Neuronal stem cell (in vitro differentiated cells): ENCODE measurements around the gene SLC35D3.
A peak's percentile ranks its signal among the peaks of the same experiment; 100 is the strongest.
"Not testable (repeated sequence)": the region's sequence is repeated elsewhere in the genome, so short reads cannot be mapped to it uniquely, and the experiment has no call there.

Source experiments
- DNase-seq: peaks from one replicate; pipeline ENCODE4 v3.0.0-alpha.2; 2013; ENCODE audit warnings: low spot score
- H2AFZ ChIP-seq: one replicate; pipeline ENCODE4 v1.6.1; 2013; ENCODE audit warnings: mild to moderate bottlenecking, low read length, inconsistent platforms
- H2AK5ac ChIP-seq: 2 replicates; pipeline ENCODE4 v1.6.1; 2013; ENCODE audit warnings: low read depth, mild to moderate bottlenecking, inconsistent platforms, low read length, moderate library complexity, mixed read lengths
- H2BK120ac ChIP-seq: 2 replicates; pipeline ENCODE4 v1.6.1; 2013; ENCODE audit warnings: low read depth, mild to moderate bottlenecking, inconsistent platforms, low read length, moderate library complexity, mixed read lengths
- H2BK12ac ChIP-seq: one replicate; pipeline ENCODE4 v1.6.1; 2013; ENCODE audit warnings: low read length, inconsistent platforms
- H2BK15ac ChIP-seq: 2 replicates; pipeline ENCODE4 v1.6.1; 2013; ENCODE audit warnings: mild to moderate bottlenecking, low read length, inconsistent platforms, mixed read lengths
- H2BK5ac ChIP-seq: one replicate; pipeline ENCODE4 v1.6.1; 2013; ENCODE audit warnings: inconsistent platforms, mild to moderate bottlenecking, low read length, moderate library complexity
- H3K14ac ChIP-seq: one replicate; pipeline ENCODE4 v1.6.1; 2013; ENCODE audit warnings: low read length, inconsistent platforms
- H3K18ac ChIP-seq: 2 replicates; pipeline ENCODE4 v1.6.1; 2013; ENCODE audit warnings: low read length, inconsistent platforms
- H3K23ac ChIP-seq: 2 replicates; pipeline ENCODE4 v1.6.1; 2013; ENCODE audit warnings: low read depth, mild to moderate bottlenecking, mixed read lengths, low read length, inconsistent platforms; ENCODE audit not compliant: poor library complexity
- H3K27ac ChIP-seq: replicated peaks from 3 replicates; pipeline ENCODE4 v1.5.1; 2013; ENCODE audit warnings: low read length, inconsistent platforms
- H3K27me3 ChIP-seq, 3 experiments: 2 replicates each; pipeline ENCODE4 v1.6.1; 2013; ENCODE audit warnings: low read length in 3 of 3, mild to moderate bottlenecking in 2 of 3, inconsistent platforms in 1 of 3, low read depth in 1 of 3, mixed read lengths in 1 of 3, moderate library complexity in 1 of 3; ENCODE audit not compliant: control insufficient read depth in 3 of 3, insufficient read depth in 3 of 3
- H3K36me3 ChIP-seq, 2 donors: replicated peaks in 1 of 2; 2 replicates each; pipeline ENCODE4 v1.6.1; 2013; ENCODE audit warnings: low read length in 2 of 2; ENCODE audit not compliant: control insufficient read depth in 2 of 2, insufficient read depth in 2 of 2
- H3K4ac ChIP-seq: 2 replicates; pipeline ENCODE4 v1.6.1; 2013; ENCODE audit warnings: inconsistent platforms, mild to moderate bottlenecking, low read length, moderate library complexity
- H3K4me1 ChIP-seq, 2 donors: 1 replicate in 1 of 2; 2 replicates in 1 of 2; pipeline ENCODE4 v1.6.1; 2013; ENCODE audit warnings: low read length in 2 of 2, low read depth in 1 of 2; ENCODE audit not compliant: control insufficient read depth in 2 of 2, insufficient read depth in 1 of 2
- H3K4me2 ChIP-seq: one replicate; pipeline ENCODE4 v1.6.1; 2013; ENCODE audit warnings: mild to moderate bottlenecking, low read length, inconsistent platforms; ENCODE audit not compliant: insufficient read depth, poor library complexity, severe bottlenecking
- H3K4me3 ChIP-seq, 2 donors: 2 replicates each; pipeline ENCODE4 v1.5.1; 2013; ENCODE audit warnings: low read length in 2 of 2, mild to moderate bottlenecking in 2 of 2, inconsistent platforms in 1 of 2, moderate library complexity in 1 of 2
- H3K79me1 ChIP-seq: one replicate; pipeline ENCODE4 v1.6.1; 2013; ENCODE audit warnings: low read depth, mild to moderate bottlenecking, inconsistent platforms, low read length, moderate library complexity
- H3K9ac ChIP-seq: one replicate; pipeline ENCODE4 v1.6.1; 2013; ENCODE audit warnings: mild to moderate bottlenecking, low read depth, low read length, inconsistent platforms; ENCODE audit not compliant: poor library complexity
- H3K9me3 ChIP-seq, 2 donors: replicated peaks in 1 of 2; 2 replicates each; pipeline versions ENCODE3 to v1.6.1; 2013; ENCODE audit warnings: low read length in 2 of 2, mild to moderate bottlenecking in 2 of 2, inconsistent platforms in 1 of 2, low read depth in 1 of 2, mixed read lengths in 1 of 2, moderate library complexity in 1 of 2; ENCODE audit not compliant: control insufficient read depth in 2 of 2, insufficient read depth in 1 of 2
- H4K8ac ChIP-seq: one replicate; pipeline ENCODE4 v1.6.1; 2013; ENCODE audit warnings: low read depth, mild to moderate bottlenecking, inconsistent platforms, low read length, moderate library complexity
- H4K91ac ChIP-seq: one replicate; pipeline ENCODE4 v1.6.1; 2013; ENCODE audit warnings: low read length, low read depth, mild to moderate bottlenecking, inconsistent platforms; ENCODE audit not compliant: poor library complexity
- WGBS, 2 donors: extraction: QIAGEN DNeasy Blood & Tissue Kit; methylation state at CpG; one replicate each; pipeline ENCODE4 v1.1.7; 2013; ENCODE audit warnings: missing lambda C conversion rate in 2 of 2, mixed read lengths in 1 of 2; ENCODE audit not compliant: insufficient read length in 2 of 2, insufficient replicate concordance in 1 of 2; ENCODE audit errors: extremely low coverage in 2 of 2; 5-methylcytosine and 5-hydroxymethylcytosine counted together

Gene SLC35D3

DNA sequence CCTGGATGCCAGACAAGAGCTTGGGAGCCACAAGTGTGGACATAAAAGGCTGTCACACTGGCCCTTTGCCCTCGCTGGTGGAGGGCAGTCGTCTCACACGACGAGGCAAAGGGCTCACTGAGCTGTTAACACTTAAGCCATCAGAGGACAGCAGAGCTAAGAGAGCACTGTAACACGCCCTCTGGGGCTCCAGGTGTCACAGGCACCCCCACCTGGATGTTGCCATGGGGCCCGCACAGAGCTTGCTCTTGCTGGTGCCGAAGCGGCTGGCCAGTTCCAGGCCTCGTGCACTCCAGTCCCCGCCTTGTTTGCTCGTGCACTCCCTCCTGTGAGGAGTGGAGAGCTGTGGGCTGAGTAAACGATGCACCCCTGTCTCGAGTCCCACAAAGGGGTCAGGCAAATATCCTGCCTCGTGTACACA lies 37.4 kb downstream of the SLC35D3 start:
- no peak overlapping the region for H3K9ac ChIP-seq
- DNase-seq = no peak
- H2AK5ac ChIP-seq = peak overlapping the region; percentile 83
- no peak overlapping the region for H4K91ac ChIP-seq
- H3K4ac ChIP-seq = no peak overlapping the region
- no peaks in the 10 kb centered on the region for H3K36me3 ChIP-seq
- no peak overlapping the region for H3K23ac ChIP-seq
- H3K4me2 ChIP-seq = no peak overlapping the region
- H2BK120ac ChIP-seq = no peak overlapping the region
- WGBS, 2 donors = no CpG with 5 or more reads among the region's 14 CpGs
- no peak overlapping the region for H2BK12ac ChIP-seq
- no peak overlapping the region for H3K4me3 ChIP-seq
- H3K18ac ChIP-seq = peak overlapping the region; percentile 75
- H3K4me1 ChIP-seq = peaks cover 2 to 3% of the 10 kb centered on the region in 2 donors
- peak overlapping the region; percentile 67 for H2BK15ac ChIP-seq
- no peak overlapping the region for H3K27ac ChIP-seq
- H3K79me1 ChIP-seq = no peaks in the 10 kb centered on the region
- H3K14ac ChIP-seq = peak overlapping the region; percentile 76
- peak overlapping the region; percentile 3 for H2AFZ ChIP-seq
- H3K27me3 ChIP-seq = no peaks in the 10 kb centered on the region
- no peak overlapping the region for H2BK5ac ChIP-seq
- no peaks in the 10 kb centered on the region for H3K9me3 ChIP-seq
- peak overlapping the region; percentile 98 for H4K8ac ChIP-seq

DNA sequence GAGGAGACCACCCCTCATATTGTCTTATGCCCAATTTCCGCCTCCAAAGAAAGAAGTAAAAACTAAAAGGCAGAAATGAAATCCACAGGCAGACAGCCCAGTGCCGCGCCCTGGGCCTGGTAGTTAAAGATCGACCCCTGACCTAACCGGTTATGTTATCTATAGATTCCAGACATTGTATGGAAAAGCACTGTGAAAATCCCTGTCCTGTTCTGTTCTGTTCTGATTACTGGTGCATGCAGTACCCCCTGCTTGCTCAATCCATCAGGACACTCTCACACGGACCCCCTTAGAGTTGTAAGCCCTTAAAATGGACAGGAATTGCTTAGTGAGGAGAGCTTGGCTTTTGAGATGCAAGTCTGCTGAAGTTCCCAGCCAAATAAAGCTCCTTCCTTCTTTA lies 37.8 kb downstream of the SLC35D3 start:
- not testable (repeated sequence) for H3K23ac ChIP-seq, H3K4me1 ChIP-seq, H3K4ac ChIP-seq, H4K8ac ChIP-seq, H3K36me3 ChIP-seq, H3K14ac ChIP-seq, H3K27ac ChIP-seq, H3K4me2 ChIP-seq, H3K18ac ChIP-seq, H2AFZ ChIP-seq, H3K4me3 ChIP-seq, H2BK12ac ChIP-seq, DNase-seq, H4K91ac ChIP-seq, H3K27me3 ChIP-seq, H2BK15ac ChIP-seq, H3K9me3 ChIP-seq, H2AK5ac ChIP-seq, H2BK5ac ChIP-seq, H3K79me1 ChIP-seq, H3K9ac ChIP-seq
- WGBS, 2 donors = no CpG with 5 or more reads among the region's 6 CpGs
- peak overlapping the region; percentile 75 for H2BK120ac ChIP-seq

DNA sequence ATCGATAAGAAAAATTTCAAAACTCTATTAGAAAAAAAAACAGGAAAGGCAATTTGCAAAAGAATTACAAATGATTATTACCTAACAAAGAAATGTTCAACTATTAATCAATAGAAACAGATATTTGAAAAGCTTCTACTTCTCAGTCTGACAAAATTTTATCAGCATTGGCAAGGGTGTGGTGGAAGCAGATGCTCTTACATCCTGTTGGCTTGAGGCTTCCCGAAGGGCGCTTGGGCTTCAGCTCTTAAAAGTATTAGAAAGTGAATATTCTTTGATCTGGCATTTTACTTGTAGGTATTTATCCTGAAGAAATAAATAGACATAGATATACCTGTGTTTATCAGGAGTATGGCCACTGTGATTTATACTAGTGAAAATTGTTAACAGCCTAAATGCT lies 38.7 kb downstream of the SLC35D3 start:
- no peak overlapping the region for H2BK120ac ChIP-seq
- no peak overlapping the region for H3K27ac ChIP-seq
- H3K4me3 ChIP-seq = no peak overlapping the region
- no peak overlapping the region for H2AK5ac ChIP-seq
- H3K23ac ChIP-seq = no peak overlapping the region
- H3K4ac ChIP-seq = no peak overlapping the region
- H3K79me1 ChIP-seq = no peaks in the 10 kb centered on the region
- H3K9me3 ChIP-seq = no peaks in the 10 kb centered on the region
- DNase-seq = no peak
- H3K4me1 ChIP-seq = peaks cover 3 to 5% of the 10 kb centered on the region in 2 donors
- WGBS, 2 donors = no CpG with 5 or more reads among the region's 3 CpGs
- no peak overlapping the region for H3K18ac ChIP-seq
- no peak overlapping the region for H3K9ac ChIP-seq
- H4K8ac ChIP-seq = no peak overlapping the region
- no peaks in the 10 kb centered on the region for H3K36me3 ChIP-seq
- no peak overlapping the region for H2BK5ac ChIP-seq
- H3K27me3 ChIP-seq = no peaks in the 10 kb centered on the region
- H3K14ac ChIP-seq = no peak overlapping the region
- H4K91ac ChIP-seq = no peak overlapping the region
- no peak overlapping the region for H2AFZ ChIP-seq
- no peak overlapping the region for H2BK15ac ChIP-seq
- H3K4me2 ChIP-seq = no peak overlapping the region
- H2BK12ac ChIP-seq = no peak overlapping the region

DNA sequence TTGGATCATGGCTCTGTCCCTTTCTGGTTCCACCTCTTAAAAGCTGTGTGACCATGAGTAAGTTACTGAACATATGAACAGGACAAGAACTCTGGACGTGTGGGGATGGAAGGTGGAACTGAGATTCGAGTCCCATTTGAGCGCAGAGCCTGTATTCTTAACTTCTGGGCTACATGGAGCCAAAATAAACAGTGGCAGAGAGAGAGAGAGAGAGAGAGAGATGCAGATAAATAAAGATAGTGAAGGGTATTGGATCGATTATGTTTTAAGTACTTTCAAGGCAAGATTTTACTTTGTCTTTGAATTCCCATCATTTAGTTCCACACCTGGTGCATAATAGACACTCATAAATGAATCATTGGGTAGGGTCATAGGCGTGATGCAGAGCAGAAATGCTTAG lies 39.7 kb downstream of the SLC35D3 start:
- H3K27ac ChIP-seq = no peak overlapping the region
- no peak overlapping the region for H2BK5ac ChIP-seq
- H3K4me1 ChIP-seq = peaks cover 3 to 5% of the 10 kb centered on the region in 2 donors
- no peak overlapping the region for H4K8ac ChIP-seq
- H2AFZ ChIP-seq = no peak overlapping the region
- H3K27me3 ChIP-seq = no peaks in the 10 kb centered on the region
- no peak overlapping the region for H3K4me3 ChIP-seq
- no peaks in the 10 kb centered on the region for H3K79me1 ChIP-seq
- H3K4ac ChIP-seq = no peak overlapping the region
- no peak overlapping the region for H2BK120ac ChIP-seq
- no peak overlapping the region for H3K9ac ChIP-seq
- no peak overlapping the region for H4K91ac ChIP-seq
- 100% methylated on average over 1 of the region's 5 CpGs; no CpG with 5 or more reads in 1 of the 2 donors for WGBS, 2 donors
- no peak overlapping the region for H3K14ac ChIP-seq
- no peak overlapping the region for H2BK15ac ChIP-seq
- H3K23ac ChIP-seq = no peak overlapping the region
- no peaks in the 10 kb centered on the region for H3K9me3 ChIP-seq
- H3K4me2 ChIP-seq = no peak overlapping the region
- H3K36me3 ChIP-seq = no peaks in the 10 kb centered on the region
- H2AK5ac ChIP-seq = no peak overlapping the region
- no peak for DNase-seq
- no peak overlapping the region for H2BK12ac ChIP-seq
- H3K18ac ChIP-seq = no peak overlapping the region
